Vagina (tissue), 2 donors: ENCODE results near the gene GPC5.

Experiments used
- CTCF ChIP-seq, 3 experiments: fragments of 450-650 bp in 2 of 3; fragments of 200-600 bp in 1 of 3; sonication (generic) in 1 of 3; IDR thresholded peaks; one replicate each; pipeline ENCODE4 v1.5.1; 2017 to 2019; ENCODE audit warnings: antibody characterized with exemption in 3 of 3, mild to moderate bottlenecking in 2 of 3, moderate library complexity in 2 of 3
- POLR2A ChIP-seq, 2 donors: fragments of 450-650 bp; IDR thresholded peaks; one replicate each; pipeline ENCODE4 v1.6.1; 2017; ENCODE audit warnings: antibody characterized with exemption in 2 of 2, mild to moderate bottlenecking in 2 of 2, moderate library complexity in 2 of 2
- POLR2AphosphoS5 ChIP-seq, 2 donors: sonication (generic); formaldehyde crosslinking; IDR thresholded peaks; one replicate each; pipeline ENCODE4 v1.9.0; 2017; ENCODE audit warnings: antibody characterized with exemption in 2 of 2, mild to moderate bottlenecking in 2 of 2, low read depth in 1 of 2; ENCODE audit not compliant: insufficient read depth in 1 of 2

- TF ChIP-seq POLR2A (IDR thresholded peaks at IDR 0.05) (no peak), CTCF (IDR thresholded peaks at IDR 0.05) (no peak), POLR2AphosphoS5 (IDR thresholded peaks at IDR 0.05; ENCODE audit: insufficient read depth in 1 of 2, low read depth in 1 of 2) (no peak)
These were observed 631.2 kb downstream of the GPC5 start for GRCh38 chr13:92029641-92030040.
